Cardiac fibroblast (primary cell): Measurements from ENCODE around the gene CASP4.

Experiments
- DNase-seq, 2 donors: peaks; one replicate each; pipeline versions ENCODE4 v3.0.0 to v3.0.0-alpha.2; 2010; ENCODE audit warnings: low read depth in 2 of 2
- H3K4me3 ChIP-seq, 2 donors: replicated peaks in 1 of 2; 1 replicate in 1 of 2; 2 replicates in 1 of 2; pipeline ENCODE4 v1.5.1; 2011; ENCODE audit warnings: low read depth in 2 of 2, low read length in 2 of 2, mild to moderate bottlenecking in 2 of 2, moderate library complexity in 1 of 2
- TF ChIP-seq, protein P1 (sequence below): IDR thresholded peaks from one replicate; pipeline ENCODE4 v1.5.1; 2011; ENCODE audit warnings: low read depth, mild to moderate bottlenecking, low read length, inconsistent platforms

The CASP4 gene

DNA sequence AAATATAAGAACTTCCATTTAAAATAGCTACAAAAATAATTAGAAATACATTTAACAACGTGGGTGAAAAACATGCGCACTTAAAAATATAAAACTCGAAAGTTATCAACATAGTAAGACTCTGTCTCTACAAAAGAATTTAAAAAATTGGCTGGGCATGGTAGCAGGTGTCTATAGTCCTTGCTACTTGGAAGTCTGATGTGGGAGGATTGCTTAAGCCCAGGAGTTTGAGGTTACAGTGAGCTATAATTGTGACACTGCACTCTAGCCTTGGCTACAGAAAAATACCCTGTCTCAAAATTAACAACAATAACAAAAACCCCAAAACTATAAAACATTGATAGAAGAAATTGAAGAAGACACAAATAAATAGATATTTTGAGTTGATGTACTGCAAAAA lies 56.3 kb downstream of the CASP4 start:
- no peak for DNase-seq
- no peak overlapping the region for H3K4me3 ChIP-seq
- TF ChIP-seq, protein P1, sequence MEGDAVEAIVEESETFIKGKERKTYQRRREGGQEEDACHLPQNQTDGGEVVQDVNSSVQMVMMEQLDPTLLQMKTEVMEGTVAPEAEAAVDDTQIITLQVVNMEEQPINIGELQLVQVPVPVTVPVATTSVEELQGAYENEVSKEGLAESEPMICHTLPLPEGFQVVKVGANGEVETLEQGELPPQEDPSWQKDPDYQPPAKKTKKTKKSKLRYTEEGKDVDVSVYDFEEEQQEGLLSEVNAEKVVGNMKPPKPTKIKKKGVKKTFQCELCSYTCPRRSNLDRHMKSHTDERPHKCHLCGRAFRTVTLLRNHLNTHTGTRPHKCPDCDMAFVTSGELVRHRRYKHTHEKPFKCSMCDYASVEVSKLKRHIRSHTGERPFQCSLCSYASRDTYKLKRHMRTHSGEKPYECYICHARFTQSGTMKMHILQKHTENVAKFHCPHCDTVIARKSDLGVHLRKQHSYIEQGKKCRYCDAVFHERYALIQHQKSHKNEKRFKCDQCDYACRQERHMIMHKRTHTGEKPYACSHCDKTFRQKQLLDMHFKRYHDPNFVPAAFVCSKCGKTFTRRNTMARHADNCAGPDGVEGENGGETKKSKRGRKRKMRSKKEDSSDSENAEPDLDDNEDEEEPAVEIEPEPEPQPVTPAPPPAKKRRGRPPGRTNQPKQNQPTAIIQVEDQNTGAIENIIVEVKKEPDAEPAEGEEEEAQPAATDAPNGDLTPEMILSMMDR = no peak

DNA sequence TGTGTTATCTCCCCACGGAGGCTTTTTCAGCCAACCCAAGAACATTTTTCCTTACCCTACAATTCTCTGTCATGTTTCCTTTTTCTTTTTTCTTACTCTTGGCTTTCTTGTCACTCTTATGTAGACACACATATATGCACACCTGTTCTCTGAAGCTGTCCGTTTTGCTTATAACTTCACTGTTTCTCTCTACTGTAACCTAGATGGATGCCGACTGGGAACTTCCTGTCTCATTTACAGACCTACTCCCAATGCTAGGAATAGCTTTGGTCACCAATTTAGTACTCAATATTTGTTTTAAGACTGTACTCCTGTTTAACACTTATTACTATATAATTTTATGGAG lies 60.2 kb downstream of the CASP4 start:
- TF ChIP-seq, protein P1 = no peak
- DNase-seq = no peak
- no peak overlapping the region for H3K4me3 ChIP-seq

DNA sequence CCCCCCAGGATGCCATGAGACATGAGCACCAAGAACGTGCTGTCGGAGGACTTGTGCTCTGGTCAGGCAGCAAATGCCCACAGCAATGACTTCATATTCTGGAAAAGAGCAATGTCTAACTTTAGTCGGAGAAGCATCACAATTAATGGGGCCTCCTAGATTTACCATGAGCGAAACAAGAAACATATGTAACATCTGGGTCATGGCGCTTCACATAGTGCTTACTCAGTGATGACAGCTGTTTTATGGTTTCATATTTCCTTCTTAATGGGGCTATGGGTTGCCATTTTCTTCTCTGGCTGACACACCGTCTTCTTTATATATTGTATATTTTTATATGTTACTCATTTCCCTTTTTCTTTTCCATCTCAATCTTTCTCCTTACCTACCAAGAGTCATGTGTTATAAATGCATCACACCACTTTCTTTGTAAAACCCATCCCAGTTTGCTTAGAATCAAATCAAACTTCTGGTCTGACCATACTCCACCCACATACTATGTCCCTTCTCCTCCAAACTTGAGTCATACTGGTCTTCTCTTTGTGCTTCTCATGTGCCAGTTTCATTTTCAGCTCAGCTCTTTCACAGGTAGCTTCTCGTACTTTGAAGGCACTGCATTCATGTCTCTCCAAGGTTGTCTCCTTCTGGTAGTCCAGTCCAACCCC lies 60.7 kb downstream of the CASP4 start:
- TF ChIP-seq, protein P1 = no peak
- no peak overlapping the region for H3K4me3 ChIP-seq
- no peak for DNase-seq

DNA sequence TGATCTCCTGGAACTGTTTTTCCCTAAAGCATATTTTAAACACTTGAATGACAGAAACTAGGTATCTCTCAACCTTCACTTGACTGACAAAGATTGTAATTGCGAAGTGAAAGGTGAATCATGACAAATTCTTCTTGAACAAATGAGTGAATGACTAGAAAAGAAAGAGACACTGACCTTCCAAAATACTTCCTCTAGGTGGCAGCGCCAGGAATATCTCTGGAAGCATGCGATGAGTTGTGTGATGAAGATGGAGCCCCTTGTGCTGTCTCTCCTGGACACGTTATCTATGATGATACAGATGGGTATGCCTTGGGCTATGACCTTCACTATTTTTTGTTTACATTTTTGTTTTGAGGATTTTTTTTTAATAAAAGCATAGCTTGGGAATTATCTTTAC lies 63.1 kb downstream of the CASP4 start:
- TF ChIP-seq, protein P1 = no peak
- H3K4me3 ChIP-seq = no peak overlapping the region
- DNase-seq = no peak

DNA sequence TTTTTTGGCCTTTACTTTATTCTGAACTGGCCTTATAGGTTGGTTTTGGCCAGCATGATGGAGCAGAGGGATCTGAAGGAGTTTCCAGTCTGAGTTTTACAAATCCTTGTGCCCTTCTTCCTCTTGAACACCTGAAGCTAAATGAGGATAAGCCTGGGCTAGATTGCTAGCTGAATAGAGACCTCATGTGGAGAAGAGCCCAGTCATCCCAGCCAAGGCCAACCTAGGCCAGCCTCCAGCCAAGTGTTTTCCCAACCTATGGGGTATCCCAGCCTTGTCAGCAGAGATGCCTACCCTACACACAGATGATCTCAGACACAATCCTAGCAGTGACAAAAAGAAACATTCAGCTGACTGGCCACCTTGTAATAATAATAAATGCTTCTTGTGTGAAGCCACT lies 69.1 kb downstream of the CASP4 start:
- H3K4me3 ChIP-seq = no peak overlapping the region
- TF ChIP-seq, protein P1 = no peak
- DNase-seq = no peak

DNA sequence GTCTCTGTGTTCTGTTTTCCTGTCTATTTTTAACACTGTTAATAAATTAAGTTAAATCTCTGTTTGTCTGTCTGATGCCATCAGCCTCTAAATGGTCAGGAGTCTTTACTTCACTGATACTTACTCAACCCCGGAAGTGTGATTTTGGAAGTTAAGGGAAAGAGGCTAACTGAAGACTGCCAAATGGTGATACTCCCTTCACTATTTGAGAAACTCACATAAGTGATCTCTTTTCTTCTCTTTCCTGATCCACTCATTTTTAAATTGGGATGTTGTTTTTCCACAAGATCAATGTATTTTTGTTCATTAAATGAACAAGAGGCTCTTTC lies 69.7 kb downstream of the CASP4 start:
- DNase-seq = peak; percentile 22 to 29
- TF ChIP-seq, protein P1 = no peak
- no peak overlapping the region for H3K4me3 ChIP-seq
